Upper lobe of right lung (tissue), 1 donor: Measurements from ENCODE around the gene FDPS. TPM values are rescaled to one million over a fixed set of nuclear protein-coding genes. Genes with fewer than 3 reads are reported as not detected.
A peak's percentile ranks its signal among the peaks of the same experiment; 100 is the strongest.
"Not testable (repeated sequence)": the region's sequence is repeated elsewhere in the genome, so short reads cannot be mapped to it uniquely, and the experiment has no call there.

Source experiments
- ATAC-seq: fragments of 200-7000 bp; cut with Tn5 transposase; one replicate; pipeline ENCODE4 v1.9.1; 2020; ENCODE audit warnings: mild to moderate bottlenecking, moderate library complexity
- DNase-seq: peaks from one replicate; pipeline ENCODE4 v3.0.0-alpha.2; 2020
- H3K27ac ChIP-seq: fragments of 200-600 bp; one replicate; pipeline ENCODE4 v1.8.0; 2022
- H3K27me3 ChIP-seq: fragments of 200-600 bp; one replicate; pipeline ENCODE4 v1.8.0; 2022; ENCODE audit warnings: mild to moderate bottlenecking
- H3K36me3 ChIP-seq: fragments of 200-600 bp; one replicate; pipeline ENCODE4 v1.8.0; 2022
- H3K4me1 ChIP-seq: fragments of 200-600 bp; one replicate; pipeline ENCODE4 v1.8.0; 2022
- H3K4me3 ChIP-seq: fragments of 200-600 bp; one replicate; pipeline ENCODE4 v1.8.0; 2022; ENCODE audit warnings: mild to moderate bottlenecking
- H3K9me3 ChIP-seq: fragments of 200-600 bp; one replicate; pipeline ENCODE4 v1.8.0; 2022
- CTCF ChIP-seq: fragments of 200-600 bp; IDR thresholded peaks from one replicate; pipeline ENCODE4 v1.8.0; 2022; ENCODE audit warnings: antibody characterized with exemption
- intact Hi-C: fragments of 100-400 bp; cut with DNase I; formaldehyde crosslinking; loops from one replicate; pipeline ENCODE4 v1.11.0; 2022
- total RNA-seq: library from RNA; stranded (reverse); fragmentation: NEBNext Ultra II Directional; extraction: Animal tissue kit (Norgen Biotek cat#: 25700); gene quantifications from one replicate; pipeline ENCODE4 v1.2.1, GENCODE V29; 2021
- donor health status: DM: no; HTN: yes; CAD: no; lungs with severe emphysema.

FDPS gene
- total RNA-seq, 1 donor from 2014 or later, result 225 TPM

GRCh38 chr1:155287987-155288543, 20.6 kb upstream of the FDPS start:
- no peak for DNase-seq

GRCh38 chr1:155291006-155291405, 17.7 kb upstream of the FDPS start:
- H3K4me1 ChIP-seq, H3K9me3 ChIP-seq, DNase-seq, H3K4me3 ChIP-seq, H3K27ac ChIP-seq, H3K36me3 ChIP-seq, intact Hi-C loops, ATAC-seq: not testable (repeated sequence)
- H3K27me3 ChIP-seq, result peaks cover 22% of the 10 kb centered on the region

More at GRCh38 chr1:155287987-155288543, 20.6 kb upstream of the FDPS start:
- no peaks in the 10 kb centered on the region for H3K36me3 ChIP-seq
- no peaks in the 10 kb centered on the region for H3K9me3 ChIP-seq
- no peak overlapping the region for H3K4me3 ChIP-seq
- TF ChIP-seq CTCF, result no peak
- no peaks in the 10 kb centered on the region for H3K4me1 ChIP-seq
- intact Hi-C loops, result no loop called here
- no peak for ATAC-seq
- no peaks in the 10 kb centered on the region for H3K27me3 ChIP-seq
- no peak overlapping the region for H3K27ac ChIP-seq

- intact Hi-C loops, result no loop called here
- TF ChIP-seq CTCF, result no peak
- DNase-seq, result no peak
- no peaks in the 10 kb centered on the region for H3K9me3 ChIP-seq
- H3K27ac ChIP-seq, result no peak overlapping the region
- no peak for ATAC-seq
- peaks cover 34% of the 10 kb centered on the region for H3K27me3 ChIP-seq
- no peak overlapping the region for H3K4me3 ChIP-seq
- no peaks in the 10 kb centered on the region for H3K4me1 ChIP-seq
- H3K36me3 ChIP-seq, result no peaks in the 10 kb centered on the region
These were observed 15.4 kb upstream of the FDPS start for GRCh38 chr1:155293086-155293749.

GRCh38 chr1:155294520-155295182, 14.0 kb upstream of the FDPS start:
- Histone ChIP-seq H3K27ac (no peak overlapping the region), H3K36me3 (no peaks in the 10 kb centered on the region), H3K4me3 (no peak overlapping the region), H3K9me3 (no peaks in the 10 kb centered on the region), H3K27me3 (peaks cover 34% of the 10 kb centered on the region), H3K4me1 (no peaks in the 10 kb centered on the region)
- no peak for TF ChIP-seq CTCF
- ATAC-seq, result peak; percentile 33
- intact Hi-C loops, result no loop called here
- DNase-seq, result no peak

- intact Hi-C loops, result no loop called here
- H3K4me3 ChIP-seq, result no peak overlapping the region
- no peak overlapping the region for H3K27ac ChIP-seq
- ATAC-seq, result peak; percentile 48
- no peaks in the 10 kb centered on the region for H3K36me3 ChIP-seq
- no peak for TF ChIP-seq CTCF
- no peaks in the 10 kb centered on the region for H3K9me3 ChIP-seq
- no peaks in the 10 kb centered on the region for H3K4me1 ChIP-seq
- peaks cover 34% of the 10 kb centered on the region for H3K27me3 ChIP-seq
- DNase-seq, result no peak
These were observed 13.3 kb upstream of the FDPS start for GRCh38 chr1:155295183-155295941.

- no peak for ATAC-seq
- Histone ChIP-seq H3K27me3 (peaks cover 34% of the 10 kb centered on the region), H3K9me3 (no peaks in the 10 kb centered on the region), H3K27ac (no peak overlapping the region), H3K4me1 (no peaks in the 10 kb centered on the region), H3K4me3 (no peak overlapping the region), H3K36me3 (no peaks in the 10 kb centered on the region)
- no peak for TF ChIP-seq CTCF
- intact Hi-C loops, result no loop called here
- no peak for DNase-seq
These were observed 12.8 kb upstream of the FDPS start for GRCh38 chr1:155295942-155296267.
